ENCODE results near the gene TMEM51. TPM values are rescaled to one million over a fixed set of nuclear protein-coding genes. Genes with fewer than 3 reads are reported as not detected.

TMEM51 gene
- total RNA-seq, 1 experiment from 2014 or later, result 10.4 TPM

DNA sequence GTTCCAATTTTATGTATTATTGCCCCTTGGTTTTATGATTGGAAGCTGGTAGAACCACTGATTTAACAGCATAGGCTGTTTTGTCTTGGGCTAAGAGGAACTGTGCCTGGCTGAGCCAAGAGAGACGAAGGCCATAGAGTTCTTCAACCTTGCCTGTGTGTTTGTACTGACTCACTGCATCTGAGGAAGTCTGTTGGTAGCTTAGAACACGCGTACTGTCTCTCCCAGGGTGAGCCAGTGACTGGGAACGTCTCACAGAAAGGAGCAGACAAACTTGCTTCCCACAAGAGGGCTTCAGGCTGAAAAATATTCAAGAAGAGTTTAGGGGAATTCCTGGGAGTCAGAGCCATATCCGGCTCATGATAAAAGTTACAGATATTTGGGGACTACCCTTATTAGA lies 14.9 kb downstream of the TMEM51 start:
- H3K27ac Mint-ChIP-seq, result peak overlapping the region; percentile 24; the same call in 1 of the 2 replicates
- ATAC-seq, result no peak
- TF ChIP-seq, protein P1, sequence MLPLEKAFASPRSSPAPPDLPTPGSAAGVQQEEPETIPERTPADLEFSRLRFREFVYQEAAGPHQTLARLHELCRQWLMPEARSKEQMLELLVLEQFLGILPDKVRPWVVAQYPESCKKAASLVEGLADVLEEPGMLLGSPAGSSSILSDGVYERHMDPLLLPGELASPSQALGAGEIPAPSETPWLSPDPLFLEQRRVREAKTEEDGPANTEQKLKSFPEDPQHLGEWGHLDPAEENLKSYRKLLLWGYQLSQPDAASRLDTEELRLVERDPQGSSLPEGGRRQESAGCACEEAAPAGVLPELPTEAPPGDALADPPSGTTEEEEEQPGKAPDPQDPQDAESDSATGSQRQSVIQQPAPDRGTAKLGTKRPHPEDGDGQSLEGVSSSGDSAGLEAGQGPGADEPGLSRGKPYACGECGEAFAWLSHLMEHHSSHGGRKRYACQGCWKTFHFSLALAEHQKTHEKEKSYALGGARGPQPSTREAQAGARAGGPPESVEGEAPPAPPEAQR (CRISPR knock-in tag; IDR thresholded peaks at IDR 0.05), result no peak
- no peak for TF ChIP-seq ZNF671 (CRISPR knock-in tag; IDR thresholded peaks at IDR 0.05)
- no peak for TF ChIP-seq TCF7 (CRISPR knock-in tag; IDR thresholded peaks at IDR 0.05; ENCODE audit: low read depth)
- TF ChIP-seq, protein P2, sequence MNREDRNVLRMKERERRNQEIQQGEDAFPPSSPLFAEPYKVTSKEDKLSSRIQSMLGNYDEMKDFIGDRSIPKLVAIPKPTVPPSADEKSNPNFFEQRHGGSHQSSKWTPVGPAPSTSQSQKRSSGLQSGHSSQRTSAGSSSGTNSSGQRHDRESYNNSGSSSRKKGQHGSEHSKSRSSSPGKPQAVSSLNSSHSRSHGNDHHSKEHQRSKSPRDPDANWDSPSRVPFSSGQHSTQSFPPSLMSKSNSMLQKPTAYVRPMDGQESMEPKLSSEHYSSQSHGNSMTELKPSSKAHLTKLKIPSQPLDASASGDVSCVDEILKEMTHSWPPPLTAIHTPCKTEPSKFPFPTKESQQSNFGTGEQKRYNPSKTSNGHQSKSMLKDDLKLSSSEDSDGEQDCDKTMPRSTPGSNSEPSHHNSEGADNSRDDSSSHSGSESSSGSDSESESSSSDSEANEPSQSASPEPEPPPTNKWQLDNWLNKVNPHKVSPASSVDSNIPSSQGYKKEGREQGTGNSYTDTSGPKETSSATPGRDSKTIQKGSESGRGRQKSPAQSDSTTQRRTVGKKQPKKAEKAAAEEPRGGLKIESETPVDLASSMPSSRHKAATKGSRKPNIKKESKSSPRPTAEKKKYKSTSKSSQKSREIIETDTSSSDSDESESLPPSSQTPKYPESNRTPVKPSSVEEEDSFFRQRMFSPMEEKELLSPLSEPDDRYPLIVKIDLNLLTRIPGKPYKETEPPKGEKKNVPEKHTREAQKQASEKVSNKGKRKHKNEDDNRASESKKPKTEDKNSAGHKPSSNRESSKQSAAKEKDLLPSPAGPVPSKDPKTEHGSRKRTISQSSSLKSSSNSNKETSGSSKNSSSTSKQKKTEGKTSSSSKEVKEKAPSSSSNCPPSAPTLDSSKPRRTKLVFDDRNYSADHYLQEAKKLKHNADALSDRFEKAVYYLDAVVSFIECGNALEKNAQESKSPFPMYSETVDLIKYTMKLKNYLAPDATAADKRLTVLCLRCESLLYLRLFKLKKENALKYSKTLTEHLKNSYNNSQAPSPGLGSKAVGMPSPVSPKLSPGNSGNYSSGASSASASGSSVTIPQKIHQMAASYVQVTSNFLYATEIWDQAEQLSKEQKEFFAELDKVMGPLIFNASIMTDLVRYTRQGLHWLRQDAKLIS (CRISPR knock-in tag; IDR thresholded peaks at IDR 0.05; ENCODE audit: borderline replicate concordance), result no peak
- TF ChIP-seq EMX1 (CRISPR knock-in tag; IDR thresholded peaks at IDR 0.05), result no peak
- no peak for TF ChIP-seq FOXP1 (CRISPR knock-in tag; IDR thresholded peaks at IDR 0.05; ENCODE audit: borderline replicate concordance)
- TF ChIP-seq, protein P3, sequence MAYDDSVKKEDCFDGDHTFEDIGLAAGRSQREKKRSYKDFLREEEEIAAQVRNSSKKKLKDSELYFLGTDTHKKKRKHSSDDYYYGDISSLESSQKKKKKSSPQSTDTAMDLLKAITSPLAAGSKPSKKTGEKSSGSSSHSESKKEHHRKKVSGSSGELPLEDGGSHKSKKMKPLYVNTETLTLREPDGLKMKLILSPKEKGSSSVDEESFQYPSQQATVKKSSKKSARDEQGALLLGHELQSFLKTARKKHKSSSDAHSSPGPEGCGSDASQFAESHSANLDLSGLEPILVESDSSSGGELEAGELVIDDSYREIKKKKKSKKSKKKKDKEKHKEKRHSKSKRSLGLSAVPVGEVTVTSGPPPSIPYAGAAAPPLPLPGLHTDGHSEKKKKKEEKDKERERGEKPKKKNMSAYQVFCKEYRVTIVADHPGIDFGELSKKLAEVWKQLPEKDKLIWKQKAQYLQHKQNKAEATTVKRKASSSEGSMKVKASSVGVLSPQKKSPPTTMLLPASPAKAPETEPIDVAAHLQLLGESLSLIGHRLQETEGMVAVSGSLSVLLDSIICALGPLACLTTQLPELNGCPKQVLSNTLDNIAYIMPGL (CRISPR knock-in tag; IDR thresholded peaks at IDR 0.05), result no peak
- TF ChIP-seq JAZF1 (CRISPR knock-in tag; IDR thresholded peaks at IDR 0.05), result no peak
- TF ChIP-seq ZNF232 (CRISPR knock-in tag; IDR thresholded peaks at IDR 0.05), result no peak
- no peak for TF ChIP-seq GTF2I (CRISPR knock-in tag; conservative IDR thresholded peaks at IDR 0.05)
- TF ChIP-seq GABPB1 (CRISPR knock-in tag; IDR thresholded peaks at IDR 0.05), result no peak
- TF ChIP-seq CBFB (CRISPR knock-in tag; IDR thresholded peaks at IDR 0.05; ENCODE audit: low read depth), result no peak
- no peak for DNase-seq (ENCODE audit: low spot score)
- H3K4me3 Mint-ChIP-seq, result no peak overlapping the region
- no peaks in the 10 kb centered on the region for H3K27me3 Mint-ChIP-seq (ENCODE audit: low read depth)
- POLR2A ChIA-PET, result no interaction called here
- 0 out of 2 replicates have a peak, but pooled peaks cover 3% of the 10 kb centered on the region for H3K9me3 Mint-ChIP-seq
- H3K36me3 Mint-ChIP-seq, result peaks cover 5% of the 10 kb centered on the region; the same call in 1 of the 2 replicates
- CTCF ChIA-PET, result interaction anchor here (0.9 to 2.4 kb wide), 4 partner anchors 11 to 104 kb away, joined by 3 to 6 read pairs (median 4); partner anchors contain the start of gene TMEM51
- H3K4me1 Mint-ChIP-seq, result peaks cover 30% of the 10 kb centered on the region

DNA sequence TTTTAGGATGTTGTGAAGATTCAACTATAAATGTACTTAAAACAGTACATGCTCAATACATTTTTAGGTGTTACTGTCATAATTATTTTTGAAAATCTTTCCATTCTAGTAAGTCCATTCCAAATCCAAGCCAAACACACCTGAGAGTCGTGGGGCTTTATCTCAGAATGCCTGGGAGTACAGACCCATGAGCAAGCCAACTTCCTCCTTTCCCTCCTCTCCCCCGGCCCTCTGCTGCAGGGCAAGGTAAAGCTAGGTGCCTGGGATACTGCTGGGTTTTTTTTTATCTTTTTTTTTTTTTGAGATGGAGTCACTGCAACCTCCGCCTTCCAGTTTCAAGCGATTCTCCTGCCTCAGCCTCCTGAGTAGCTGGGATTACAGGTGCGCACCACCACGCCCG lies 16.5 kb downstream of the TMEM51 start:
- H3K27me3 Mint-ChIP-seq (ENCODE audit: low read depth), result no peaks in the 10 kb centered on the region
- H3K4me3 Mint-ChIP-seq, result no peak overlapping the region
- no peaks in the 10 kb centered on the region for H3K36me3 Mint-ChIP-seq

More for the DNA sequence above, 16.5 kb downstream of the TMEM51 start:
- TF ChIP-seq RORB (CRISPR knock-in tag; IDR thresholded peaks at IDR 0.05) (no peak), NR1H2 (CRISPR knock-in tag; IDR thresholded peaks at IDR 0.05) (no peak), EMX1 (CRISPR knock-in tag; IDR thresholded peaks at IDR 0.05) (no peak), NFE2L1 (CRISPR knock-in tag; IDR thresholded peaks at IDR 0.05) (no peak), SOX15 (CRISPR knock-in tag; IDR thresholded peaks at IDR 0.05) (no peak)
- TF ChIP-seq, protein P4, sequence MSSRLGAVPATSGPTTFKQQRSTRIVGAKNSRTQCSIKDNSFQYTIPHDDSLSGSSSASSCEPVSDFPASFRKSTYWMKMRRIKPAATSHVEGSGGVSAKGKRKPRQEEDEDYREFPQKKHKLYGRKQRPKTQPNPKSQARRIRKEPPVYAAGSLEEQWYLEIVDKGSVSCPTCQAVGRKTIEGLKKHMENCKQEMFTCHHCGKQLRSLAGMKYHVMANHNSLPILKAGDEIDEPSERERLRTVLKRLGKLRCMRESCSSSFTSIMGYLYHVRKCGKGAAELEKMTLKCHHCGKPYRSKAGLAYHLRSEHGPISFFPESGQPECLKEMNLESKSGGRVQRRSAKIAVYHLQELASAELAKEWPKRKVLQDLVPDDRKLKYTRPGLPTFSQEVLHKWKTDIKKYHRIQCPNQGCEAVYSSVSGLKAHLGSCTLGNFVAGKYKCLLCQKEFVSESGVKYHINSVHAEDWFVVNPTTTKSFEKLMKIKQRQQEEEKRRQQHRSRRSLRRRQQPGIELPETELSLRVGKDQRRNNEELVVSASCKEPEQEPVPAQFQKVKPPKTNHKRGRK (CRISPR knock-in tag; IDR thresholded peaks at IDR 0.05; ENCODE audit: borderline replicate concordance), result no peak
- no peak for ATAC-seq
- ChIA-PET CTCF (interaction anchor here (2.3 to 2.4 kb wide), 2 partner anchors 15 to 102 kb away, joined by 6 to 8 read pairs; no protein-coding TSS in a partner anchor), POLR2A (no interaction called here)
- peaks cover 30% of the 10 kb centered on the region for H3K4me1 Mint-ChIP-seq
- 0 out of 2 replicates have a peak, but pooled peaks cover 3% of the 10 kb centered on the region for H3K9me3 Mint-ChIP-seq
- H3K27ac Mint-ChIP-seq, result no peak overlapping the region
- no peak for DNase-seq (ENCODE audit: low spot score)
